ENCODE results near the gene CTNS.

CTNS gene

GRCh38 chr17:3657874-3658783, 21.6 kb downstream of the CTNS start:
- DNase-seq (ENCODE audit: low read depth in 2 of 2), result no peak

- no peak for DNase-seq (ENCODE audit: low read depth in 2 of 2)
Observed at GRCh38 chr17:3658784-3659449, 22.4 kb downstream of the CTNS start.

- DNase-seq (ENCODE audit: low read depth in 2 of 2), result no peak
Observed at GRCh38 chr17:3659541-3660111, 23.1 kb downstream of the CTNS start.

GRCh38 chr17:3660311-3660891, 23.8 kb downstream of the CTNS start:
- no peak for DNase-seq (ENCODE audit: low read depth in 2 of 2)

GRCh38 chr17:3663102-3664011, 26.8 kb downstream of the CTNS start:
- no peak for DNase-seq (ENCODE audit: low read depth in 2 of 2)

GRCh38 chr17:3665834-3666233, 29.3 kb downstream of the CTNS start:
- no peak for DNase-seq (ENCODE audit: low read depth in 2 of 2)

GRCh38 chr17:3666516-3666915, 30.0 kb downstream of the CTNS start:
- no peak for DNase-seq (ENCODE audit: low read depth in 2 of 2)

GRCh38 chr17:3667366-3668278, 31.1 kb downstream of the CTNS start:
- DNase-seq (ENCODE audit: low read depth in 2 of 2), result no peak

- peak; percentile 97 to 98 for DNase-seq (ENCODE audit: low read depth in 2 of 2)
Observed at GRCh38 chr17:3668279-3669084, 31.9 kb downstream of the CTNS start, which contains the start of the genes EMC6 and TAX1BP3. EMC6 (plus strand) TSS chr17:3668812; CDS start chr17:3669147, 335 bp downstream. TAX1BP3 (minus strand) TSS chr17:3668578; CDS start chr17:3668526, 52 bp downstream.

- no peak for DNase-seq (ENCODE audit: low read depth in 2 of 2)
Observed at GRCh38 chr17:3669085-3669347, 32.5 kb downstream of the CTNS start.

GRCh38 chr17:3669548-3669947, 33.0 kb downstream of the CTNS start:
- DNase-seq (ENCODE audit: low read depth in 2 of 2), result no peak

GRCh38 chr17:3672571-3672970, 36.0 kb downstream of the CTNS start:
- no peak for DNase-seq (ENCODE audit: low read depth in 2 of 2)

GRCh38 chr17:3675886-3676285, 39.3 kb downstream of the CTNS start:
- DNase-seq (ENCODE audit: low read depth in 2 of 2), result no peak

- no peak for DNase-seq (ENCODE audit: low read depth in 2 of 2)
Observed at GRCh38 chr17:3678095-3678820, 41.7 kb downstream of the CTNS start.

GRCh38 chr17:3678821-3679530, 42.4 kb downstream of the CTNS start:
- no peak for DNase-seq (ENCODE audit: low read depth in 2 of 2)

- no peak for DNase-seq (ENCODE audit: low read depth in 2 of 2)
Observed at GRCh38 chr17:3679531-3680126, 43.1 kb downstream of the CTNS start.

- DNase-seq (ENCODE audit: low read depth in 2 of 2), result no peak
Observed at GRCh38 chr17:3681057-3681456, 44.5 kb downstream of the CTNS start.

- no peak for DNase-seq (ENCODE audit: low read depth in 2 of 2)
Observed at GRCh38 chr17:3681565-3681964, 45.0 kb downstream of the CTNS start.
